Natural killer cell treated with Interleukin-12 subunit alpha and Interleukin-12 subunit beta and Interleukin-15 and Interleukin-18, amount 100 ng/mL, for 72 hours (primary cell): Measurements from ENCODE around the gene SSTR4. TPM values are rescaled to one million over a fixed set of nuclear protein-coding genes. Genes with fewer than 3 reads are reported as not detected.

Experiments
- ATAC-seq, 2 donors: fragments of 150-1000 bp; cut with Tn5 transposase in 1 of 2; sonication (Bioruptor Pico), chemical (Tn5 transposase) in 1 of 2; 2 replicates each; pipeline ENCODE4 v1.10.0; 2021
- DNase-seq: peaks from one replicate; pipeline ENCODE4 v3.0.0; 2022; ENCODE audit warnings: low spot score
- H3K27ac Mint-ChIP-seq, 2 donors: 1 replicate in 1 of 2; 2 replicates in 1 of 2; pipeline ENCODE4 v1.8.0; 2022; ENCODE audit warnings: mixed read lengths in 2 of 2, mild to moderate bottlenecking in 1 of 2, moderate library complexity in 1 of 2
- H3K27me3 Mint-ChIP-seq, 2 donors: 1 replicate in 1 of 2; 2 replicates in 1 of 2; pipeline ENCODE4 v1.8.0; 2022; ENCODE audit warnings: mixed read lengths in 2 of 2
- H3K36me3 Mint-ChIP-seq: one replicate; pipeline ENCODE4 v1.8.0; 2022; ENCODE audit warnings: mixed read lengths
- H3K4me1 Mint-ChIP-seq, 2 donors: 1 replicate in 1 of 2; 2 replicates in 1 of 2; pipeline ENCODE4 v1.8.0; 2022; ENCODE audit warnings: low read depth in 2 of 2, mixed read lengths in 2 of 2, mild to moderate bottlenecking in 1 of 2
- H3K4me3 Mint-ChIP-seq: one replicate; pipeline ENCODE4 v1.8.0; 2022; ENCODE audit warnings: mixed read lengths
- H3K9me3 Mint-ChIP-seq: 2 replicates; pipeline ENCODE4 v1.8.0; 2022; ENCODE audit warnings: mixed read lengths
- total RNA-seq, 2 donors: library from RNA; stranded (reverse); gene quantifications; one replicate each; pipeline ENCODE4 v1.2.3, GENCODE V29; 2022

The SSTR4 gene
- total RNA-seq, 2 donors from 2014 or later, result not detected

DNA sequence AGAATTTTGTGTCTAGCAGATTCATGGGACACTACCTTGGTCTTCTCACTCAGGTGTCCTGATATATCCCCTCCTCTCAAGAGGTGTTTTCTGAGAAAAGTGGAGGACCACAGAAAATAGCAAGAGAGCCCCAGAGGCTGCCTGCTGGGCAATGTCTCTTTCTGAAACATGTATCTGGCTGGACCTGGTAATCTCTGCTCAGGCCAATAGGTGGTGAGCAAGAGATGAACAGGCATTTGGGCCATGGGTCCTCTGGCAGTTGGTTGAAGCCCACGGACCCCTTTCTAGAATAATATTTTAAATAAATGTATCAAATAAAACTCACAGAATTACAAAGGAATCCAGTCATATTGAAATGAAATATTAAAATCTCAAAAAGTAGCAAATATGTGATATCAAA, 23.1 kb downstream of the SSTR4 start:
- no peak for DNase-seq
- H3K4me3 Mint-ChIP-seq, result no peak overlapping the region
- no peak overlapping the region for H3K27ac Mint-ChIP-seq
- no peaks in the 10 kb centered on the region for H3K9me3 Mint-ChIP-seq
- no peak for ATAC-seq
- no peaks in the 10 kb centered on the region for H3K36me3 Mint-ChIP-seq
- H3K4me1 Mint-ChIP-seq, result no peaks in the 10 kb centered on the region
- peaks cover 4 to 14% of the 10 kb centered on the region in 2 donors for H3K27me3 Mint-ChIP-seq

DNA sequence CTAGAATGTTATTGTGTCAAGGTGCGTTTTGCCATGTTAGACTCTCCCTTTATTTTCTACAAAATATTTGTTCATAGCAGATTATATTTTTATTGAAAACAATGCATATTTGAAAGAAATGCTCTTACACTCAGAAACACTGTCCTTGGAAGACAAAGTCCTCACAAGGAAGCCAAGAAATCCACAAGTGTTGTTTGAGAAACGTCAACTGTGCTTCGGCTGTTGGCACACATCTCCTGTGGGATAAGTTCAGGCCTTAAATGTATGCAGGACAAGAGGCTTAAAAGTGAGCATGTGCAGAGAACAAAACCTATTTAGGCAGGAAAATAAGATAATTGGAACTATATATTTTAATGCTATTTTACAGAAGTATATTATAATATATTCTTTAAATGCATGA, 23.9 kb downstream of the SSTR4 start:
- H3K27ac Mint-ChIP-seq, result no peak overlapping the region
- H3K27me3 Mint-ChIP-seq, result peaks cover 0 to 8% of the 10 kb centered on the region in 2 donors
- no peak for DNase-seq
- H3K9me3 Mint-ChIP-seq, result no peaks in the 10 kb centered on the region
- H3K4me3 Mint-ChIP-seq, result no peak overlapping the region
- H3K36me3 Mint-ChIP-seq, result no peaks in the 10 kb centered on the region
- ATAC-seq, result no peak
- H3K4me1 Mint-ChIP-seq, result no peaks in the 10 kb centered on the region

DNA sequence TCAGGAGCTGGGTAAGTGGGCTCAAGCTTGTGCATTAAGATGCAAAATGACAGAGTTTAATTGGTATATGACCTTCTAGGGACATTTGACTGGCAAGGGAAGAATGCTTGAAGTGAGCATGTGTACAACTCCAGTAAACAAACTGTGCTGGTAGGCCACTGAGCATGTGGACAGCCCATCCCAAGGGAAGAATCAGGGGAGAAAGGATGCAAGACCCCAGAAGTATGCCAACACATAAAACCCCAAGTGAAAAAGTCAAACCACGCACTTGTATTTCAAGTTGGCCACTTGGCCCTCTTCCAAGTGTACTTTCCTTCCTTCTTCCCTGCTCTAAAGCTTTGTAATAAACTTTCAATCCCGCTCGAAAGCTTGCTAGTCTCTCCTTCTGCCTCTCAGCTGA, 24.7 kb downstream of the SSTR4 start:
- Mint-ChIP-seq H3K4me1 (peaks cover 0 to 2% of the 10 kb centered on the region in 2 donors), H3K27me3 (peaks cover 2 to 8% of the 10 kb centered on the region in 2 donors), H3K27ac (no peak overlapping the region), H3K4me3 (no peak overlapping the region), H3K9me3 (no peaks in the 10 kb centered on the region), H3K36me3 (no peaks in the 10 kb centered on the region)
- DNase-seq (no peak), ATAC-seq (no peak)

DNA sequence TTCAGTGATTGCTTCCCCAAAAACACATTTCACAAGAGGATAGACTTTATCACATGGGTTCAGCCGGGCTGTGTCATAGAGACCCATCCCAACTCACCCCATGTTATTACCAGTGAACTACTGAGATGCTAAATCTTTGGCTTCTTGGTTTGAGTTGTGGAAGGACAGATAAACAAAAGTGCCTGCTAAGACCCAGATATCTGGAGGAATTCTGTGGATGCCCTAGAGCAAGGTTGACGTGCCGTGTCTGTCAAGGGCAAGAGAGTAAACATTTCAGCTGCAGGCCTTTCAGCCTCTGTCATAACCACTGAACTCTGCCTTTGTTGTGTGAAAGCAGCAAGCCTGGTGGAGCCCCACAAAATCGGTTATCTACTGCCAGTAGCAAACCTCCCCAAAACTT, 25.5 kb downstream of the SSTR4 start:
- no peak overlapping the region for H3K4me3 Mint-ChIP-seq
- no peak overlapping the region for H3K27ac Mint-ChIP-seq
- no peaks in the 10 kb centered on the region for H3K9me3 Mint-ChIP-seq

DNA sequence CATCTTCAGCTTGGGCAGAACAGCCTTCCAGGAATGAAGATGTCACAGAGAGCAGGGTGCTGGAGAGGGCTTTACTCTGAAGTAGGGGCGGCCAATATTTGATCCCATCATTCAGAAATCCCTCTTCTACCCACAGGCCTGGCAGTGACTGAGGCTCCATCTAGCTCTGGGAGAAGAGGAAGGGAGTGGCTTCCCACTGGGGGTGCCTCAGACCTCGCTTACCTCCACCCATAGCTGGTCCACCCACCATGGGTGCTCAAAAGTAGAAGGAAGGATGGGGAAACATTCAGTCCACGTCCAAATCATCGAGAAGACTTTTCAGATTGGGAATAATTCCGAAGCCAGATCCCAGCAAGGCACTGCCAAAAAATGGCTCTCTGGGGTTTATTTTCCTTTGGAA, 26.1 kb downstream of the SSTR4 start:
- H3K9me3 Mint-ChIP-seq, result no peaks in the 10 kb centered on the region
- ATAC-seq, result no peak

More for the DNA sequence above, 25.5 kb downstream of the SSTR4 start:
- H3K4me1 Mint-ChIP-seq, result peaks cover 0 to 2% of the 10 kb centered on the region in 2 donors
- ATAC-seq (no peak), DNase-seq (no peak)
- H3K36me3 Mint-ChIP-seq, result no peaks in the 10 kb centered on the region
- H3K27me3 Mint-ChIP-seq, result peaks cover 4 to 8% of the 10 kb centered on the region in 2 donors

DNA sequence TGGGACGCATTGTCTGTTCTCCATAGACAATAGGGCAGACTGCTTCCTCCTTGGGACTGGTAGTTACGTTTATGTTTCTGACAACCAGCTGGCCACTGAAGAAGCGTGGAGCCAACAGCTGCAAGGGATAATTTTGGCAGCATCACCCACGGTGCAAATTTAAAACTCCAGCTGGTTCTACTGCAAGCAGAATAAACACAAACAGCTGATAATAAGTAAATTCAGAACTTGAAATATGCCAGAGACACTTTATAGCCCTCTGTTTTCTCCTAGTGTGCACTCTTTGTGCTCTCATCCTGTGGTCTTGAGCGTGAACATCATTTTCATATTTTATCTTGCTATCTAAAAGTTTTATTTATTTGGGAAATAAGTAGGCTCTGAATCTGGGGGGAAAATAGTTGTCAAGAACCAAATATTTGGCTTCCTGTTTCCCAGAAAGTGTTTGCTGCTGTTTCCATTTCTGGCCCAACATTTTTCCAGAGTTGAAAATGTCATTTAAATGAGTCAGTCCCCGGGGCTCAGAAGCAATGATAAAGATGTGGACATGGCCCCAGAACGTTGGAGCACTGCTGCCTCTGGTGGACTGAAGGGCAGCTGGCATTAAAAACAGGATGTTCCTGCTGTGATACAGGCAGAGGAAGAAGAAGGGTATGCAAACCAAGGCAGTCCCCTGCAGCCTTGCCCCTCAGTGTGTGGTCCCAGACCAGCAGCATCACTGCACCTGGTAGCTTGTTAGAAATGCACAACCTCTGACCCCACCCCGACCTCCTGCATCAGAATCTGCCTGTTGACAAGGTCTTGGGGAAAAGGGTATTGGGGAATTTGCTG, 26.8 kb downstream of the SSTR4 start:
- H3K27ac Mint-ChIP-seq, result no peak overlapping the region
- H3K4me1 Mint-ChIP-seq, result peaks cover 0 to 2% of the 10 kb centered on the region in 2 donors
- H3K4me3 Mint-ChIP-seq, result no peak overlapping the region
- no peaks in the 10 kb centered on the region for H3K9me3 Mint-ChIP-seq
- DNase-seq (no peak), ATAC-seq (no peak)
- H3K36me3 Mint-ChIP-seq, result no peaks in the 10 kb centered on the region
- H3K27me3 Mint-ChIP-seq, result peaks cover 4 to 8% of the 10 kb centered on the region in 2 donors

More for the DNA sequence above, 26.1 kb downstream of the SSTR4 start:
- no peaks in the 10 kb centered on the region for H3K36me3 Mint-ChIP-seq
- H3K27ac Mint-ChIP-seq, result no peak overlapping the region
- peaks cover 0 to 2% of the 10 kb centered on the region in 2 donors for H3K4me1 Mint-ChIP-seq
- DNase-seq, result no peak
- peaks cover 4 to 8% of the 10 kb centered on the region in 2 donors for H3K27me3 Mint-ChIP-seq
- no peak overlapping the region for H3K4me3 Mint-ChIP-seq

DNA sequence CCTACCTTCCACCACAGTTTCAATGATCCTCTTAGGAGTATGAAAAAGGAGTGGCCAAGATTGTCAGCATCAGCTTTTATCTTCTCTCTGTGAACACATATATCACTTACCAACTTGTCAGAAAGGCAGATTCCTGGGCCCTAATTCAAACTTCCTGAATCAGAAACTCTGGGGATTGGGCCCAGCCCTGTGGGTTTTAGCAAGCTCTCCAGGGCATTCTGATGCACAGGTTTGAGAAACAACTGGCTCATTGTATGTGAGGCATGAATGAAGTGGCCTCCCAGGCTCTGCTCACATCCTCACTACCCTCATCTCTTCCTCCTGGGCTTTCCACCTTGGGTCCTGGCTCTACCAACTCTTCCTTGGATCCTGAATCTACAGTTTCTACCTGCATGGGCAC, 27.5 kb downstream of the SSTR4 start:
- peaks cover 0 to 2% of the 10 kb centered on the region in 2 donors for H3K4me1 Mint-ChIP-seq
- no peaks in the 10 kb centered on the region for H3K9me3 Mint-ChIP-seq
- no peaks in the 10 kb centered on the region for H3K36me3 Mint-ChIP-seq
- no peak overlapping the region for H3K27ac Mint-ChIP-seq
- no peak overlapping the region for H3K4me3 Mint-ChIP-seq
- peaks cover 4% of the 10 kb centered on the region in 2 donors for H3K27me3 Mint-ChIP-seq
- no peak for DNase-seq
- ATAC-seq, result no peak

DNA sequence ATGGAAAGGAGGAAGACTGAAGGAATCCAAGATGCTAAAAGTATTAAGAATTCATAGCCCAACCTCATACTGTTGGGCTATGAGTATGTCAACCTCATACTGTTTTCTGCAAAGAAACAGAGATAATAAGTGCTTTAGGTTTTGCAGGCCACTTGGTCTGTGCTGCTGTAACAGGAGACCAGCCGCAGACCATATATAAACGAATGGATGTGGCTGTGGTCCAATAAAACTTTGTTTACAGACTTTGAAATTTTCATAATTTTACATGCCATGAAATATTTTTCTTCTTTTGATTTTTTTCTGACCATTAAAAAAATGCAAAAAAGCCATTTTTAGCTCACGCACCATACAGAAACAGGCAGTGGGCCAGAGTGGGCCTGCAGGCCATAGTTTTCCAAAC, 28.1 kb downstream of the SSTR4 start:
- Mint-ChIP-seq H3K4me3 (no peak overlapping the region), H3K27me3 (peaks cover 0 to 4% of the 10 kb centered on the region in 2 donors), H3K9me3 (no peaks in the 10 kb centered on the region), H3K27ac (no peak overlapping the region), H3K36me3 (no peaks in the 10 kb centered on the region), H3K4me1 (peaks cover 0 to 2% of the 10 kb centered on the region in 2 donors)
- ATAC-seq (no peak), DNase-seq (no peak)

DNA sequence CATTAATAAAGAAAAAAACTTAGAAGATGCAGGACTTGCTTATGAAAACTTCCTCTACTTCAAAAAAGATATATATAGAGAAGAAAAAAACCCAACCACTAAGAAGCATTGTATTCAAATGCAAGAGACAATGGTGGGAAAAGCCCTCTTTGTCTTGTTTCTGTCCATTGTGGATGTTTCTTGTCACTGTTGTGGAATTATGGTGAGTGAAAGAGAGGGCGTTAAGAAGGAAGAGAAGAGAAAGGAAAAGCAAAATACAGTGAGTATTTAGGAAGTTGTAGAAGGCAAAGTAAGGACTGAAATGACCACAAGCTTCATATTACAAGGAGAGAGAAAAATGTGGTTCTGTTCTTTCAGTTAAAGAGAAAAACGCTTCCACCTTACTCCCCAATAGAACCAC, 28.5 kb downstream of the SSTR4 start:
- peaks cover 0 to 2% of the 10 kb centered on the region in 2 donors for H3K4me1 Mint-ChIP-seq
- no peaks in the 10 kb centered on the region for H3K9me3 Mint-ChIP-seq
- ATAC-seq (no peak), DNase-seq (no peak)
- no peaks in the 10 kb centered on the region for H3K36me3 Mint-ChIP-seq
- H3K27me3 Mint-ChIP-seq, result peaks cover 0 to 4% of the 10 kb centered on the region in 2 donors
- H3K27ac Mint-ChIP-seq, result no peak overlapping the region
- H3K4me3 Mint-ChIP-seq, result no peak overlapping the region

DNA sequence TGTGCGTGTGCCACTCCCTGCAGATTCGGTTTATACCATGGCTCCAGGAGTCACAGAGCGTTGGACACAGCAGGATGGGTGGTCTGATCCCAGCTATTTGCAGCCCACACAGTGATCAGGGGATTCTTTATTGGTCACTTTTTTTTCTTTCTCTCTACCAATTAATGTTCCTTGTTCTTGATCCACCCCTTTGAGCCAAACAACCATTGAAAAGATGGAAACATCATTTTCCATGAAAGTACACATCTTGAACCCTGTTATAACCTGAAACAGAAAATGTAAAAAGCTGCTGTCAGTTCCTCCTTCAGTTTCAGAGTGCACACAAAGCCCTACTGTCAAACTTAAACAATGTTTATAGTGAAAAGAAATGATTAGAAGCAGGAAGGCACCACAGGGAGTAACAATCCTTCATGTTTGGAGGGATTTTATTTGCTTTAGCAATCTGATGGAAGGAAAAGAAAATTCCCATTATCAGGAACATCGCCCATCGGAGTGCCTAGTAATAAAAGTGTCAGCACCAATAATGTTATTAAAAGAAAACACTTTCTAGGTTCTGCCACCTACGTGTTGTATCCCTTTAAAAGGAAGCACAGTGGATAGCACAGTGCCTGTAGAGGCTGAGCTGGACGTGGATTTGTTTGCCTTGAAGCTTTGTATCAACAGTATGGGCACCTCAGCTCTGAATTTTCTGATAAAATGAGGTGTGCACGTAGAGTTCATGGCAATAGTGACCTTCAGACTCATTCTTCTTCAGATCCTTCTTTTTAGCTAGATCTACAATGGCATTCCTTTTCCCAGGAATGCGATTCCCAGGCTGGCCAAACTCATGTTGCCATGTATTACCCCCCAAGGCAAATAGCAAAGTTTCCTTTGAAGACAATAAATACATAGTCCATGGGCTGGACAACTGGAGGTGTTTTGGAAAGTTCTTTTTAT, 30.4 kb downstream of the SSTR4 start:
- Mint-ChIP-seq H3K36me3 (no peaks in the 10 kb centered on the region), H3K9me3 (no peaks in the 10 kb centered on the region), H3K4me1 (peaks cover 0 to 2% of the 10 kb centered on the region in 2 donors), H3K27me3 (peaks cover 0 to 4% of the 10 kb centered on the region in 2 donors), H3K4me3 (no peak overlapping the region), H3K27ac (no peak overlapping the region)
- DNase-seq, result no peak
- ATAC-seq, result no peak

DNA sequence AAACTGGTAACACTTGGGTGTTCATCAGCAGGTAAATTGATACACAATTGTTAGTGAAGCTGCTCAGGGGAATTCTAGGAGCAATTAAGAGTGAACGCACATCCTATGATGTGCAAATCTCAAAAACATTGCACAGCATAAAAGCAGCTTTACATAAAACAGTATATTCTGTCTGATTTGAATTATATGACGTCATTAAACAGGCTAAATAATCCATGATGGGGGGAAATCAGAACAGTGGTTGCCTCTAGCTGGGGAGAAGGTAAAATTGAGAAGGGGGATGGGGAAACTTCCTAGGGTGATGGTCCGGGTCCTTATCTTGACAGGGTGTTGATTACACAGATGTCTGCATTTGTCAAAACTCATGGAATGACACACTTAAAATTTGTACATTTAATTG, 31.7 kb downstream of the SSTR4 start:
- no peaks in the 10 kb centered on the region for H3K36me3 Mint-ChIP-seq
- no peak overlapping the region for H3K27ac Mint-ChIP-seq
- H3K4me3 Mint-ChIP-seq, result no peak overlapping the region
- H3K4me1 Mint-ChIP-seq, result peaks cover 0 to 2% of the 10 kb centered on the region in 2 donors
- ATAC-seq (no peak), DNase-seq (no peak)
- peaks cover 0 to 4% of the 10 kb centered on the region in 2 donors for H3K27me3 Mint-ChIP-seq
- no peaks in the 10 kb centered on the region for H3K9me3 Mint-ChIP-seq

DNA sequence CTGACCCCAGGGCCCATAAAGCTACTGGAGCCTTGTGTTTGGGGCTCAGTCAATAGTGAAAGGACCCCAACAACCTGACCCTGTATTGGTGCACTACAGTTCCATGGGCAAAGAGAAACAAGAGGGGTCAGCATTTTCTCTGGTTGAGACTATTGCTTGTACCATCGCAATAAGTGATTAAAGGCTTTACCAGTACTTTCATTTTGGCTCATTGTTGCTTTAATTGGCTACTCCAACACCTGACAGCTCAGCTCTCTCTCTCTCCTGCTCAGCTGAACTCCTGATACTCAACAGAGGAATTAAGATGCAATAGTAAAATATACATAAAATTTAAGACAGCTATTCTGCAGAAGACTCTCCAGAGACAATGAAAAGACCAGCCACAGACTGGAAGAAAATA, 33.2 kb downstream of the SSTR4 start:
- Mint-ChIP-seq H3K27ac (no peak overlapping the region), H3K9me3 (no peaks in the 10 kb centered on the region)

DNA sequence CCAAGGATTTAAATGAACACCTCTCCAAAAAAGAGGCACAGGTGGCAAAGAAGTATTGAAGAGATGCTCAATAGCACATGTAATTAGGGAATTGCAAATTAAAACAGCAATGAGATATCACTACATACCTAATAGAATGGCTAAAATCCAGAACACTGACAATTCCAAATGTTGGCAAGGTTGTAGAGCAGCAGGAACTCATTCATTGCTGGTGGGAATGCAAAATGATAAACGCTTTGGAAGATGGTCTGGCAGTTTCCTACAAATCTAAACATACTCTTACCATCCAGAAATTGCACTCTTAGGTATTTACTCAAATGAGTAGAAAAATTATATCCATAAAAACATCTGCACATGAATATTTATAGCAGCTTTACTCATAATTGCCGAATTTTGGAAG, 34.0 kb downstream of the SSTR4 start:
- Mint-ChIP-seq H3K27me3 (peaks cover 0 to 4% of the 10 kb centered on the region in 2 donors), H3K9me3 (no peaks in the 10 kb centered on the region), H3K4me1 (peaks cover 0 to 2% of the 10 kb centered on the region in 2 donors), H3K36me3 (no peaks in the 10 kb centered on the region), H3K4me3 (no peak overlapping the region), H3K27ac (no peak overlapping the region)
- ATAC-seq, result no peak
- DNase-seq, result no peak

More for the DNA sequence above, 33.2 kb downstream of the SSTR4 start:
- Mint-ChIP-seq H3K4me1 (peaks cover 0 to 2% of the 10 kb centered on the region in 2 donors), H3K36me3 (no peaks in the 10 kb centered on the region), H3K27me3 (peaks cover 0 to 4% of the 10 kb centered on the region in 2 donors), H3K4me3 (no peak overlapping the region)
- DNase-seq (no peak), ATAC-seq (no peak)

DNA sequence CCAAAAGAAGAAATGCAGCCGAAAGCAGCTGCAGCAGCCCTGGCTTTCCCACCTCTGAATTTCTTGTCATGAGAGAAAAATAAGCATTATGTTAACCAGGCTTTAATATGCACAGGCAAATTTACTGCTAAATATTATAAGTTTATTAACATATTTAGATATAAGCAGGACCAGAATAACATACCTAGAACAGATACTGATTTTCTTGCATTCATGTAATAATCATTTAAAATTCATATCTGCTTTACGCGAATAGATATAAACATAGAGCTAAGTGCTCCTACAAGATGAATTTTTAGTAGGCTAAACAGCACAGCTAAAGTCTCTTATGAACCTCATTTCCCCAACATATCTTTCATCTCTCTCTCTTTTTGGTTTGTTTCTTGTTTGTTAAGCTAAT, 36.3 kb downstream of the SSTR4 start:
- ATAC-seq, result no peak
- no peak for DNase-seq
- Mint-ChIP-seq H3K4me1 (peaks cover 0 to 2% of the 10 kb centered on the region in 2 donors), H3K9me3 (no peaks in the 10 kb centered on the region), H3K36me3 (no peaks in the 10 kb centered on the region), H3K27ac (no peak overlapping the region), H3K4me3 (no peak overlapping the region), H3K27me3 (no peaks in the 10 kb centered on the region)
